HEK293T (cell line): ENCODE results near the gene IL1RAP.
"Not testable (repeated sequence)": the region's sequence is repeated elsewhere in the genome, so short reads cannot be mapped to it uniquely, and the experiment has no call there.

Source experiments
- CTCF ChIA-PET: fragments of 350-600 bp; formaldehyde crosslinking; extraction: SDS; loops from one replicate; lab custom pipeline; 2021; ENCODE audit warnings: antibody characterized with exemption, inconsistent platforms; lab: Yijun Ruan, JAX
- POLR2A ChIA-PET: fragments of 350-600 bp; formaldehyde crosslinking; extraction: SDS; loops from one replicate; lab custom pipeline; 2020; ENCODE audit warnings: antibody characterized with exemption, inconsistent platforms; lab: Yijun Ruan, JAX
- DNase-seq: peaks from one replicate; pipeline ENCODE4 v3.0.0; 2012; ENCODE audit warnings: mixed read lengths; ENCODE audit errors: extremely low spot score
- ARNT ChIP-seq: fragments of 450-650 bp; IDR thresholded peaks from 2 replicates; pipeline ENCODE4 v1.6.1; 2017; ENCODE audit warnings: mild to moderate bottlenecking
- BHLHE40 ChIP-seq: fragments of 450-650 bp; IDR thresholded peaks from 2 replicates; pipeline ENCODE4 v1.6.1; 2016; ENCODE audit warnings: mild to moderate bottlenecking, moderate library complexity, borderline replicate concordance
- CTBP1 ChIP-seq: fragments of 450-650 bp; IDR thresholded peaks from 2 replicates; pipeline ENCODE4 v1.6.1; 2016; ENCODE audit warnings: borderline replicate concordance
- ELF4 ChIP-seq: fragments of 450-650 bp; IDR thresholded peaks from 2 replicates; pipeline ENCODE4 v1.6.1; 2017; ENCODE audit warnings: antibody characterized with exemption
- FOXA1 ChIP-seq: fragments of 450-650 bp; IDR thresholded peaks from 2 replicates; pipeline ENCODE4 v1.6.1; 2016; ENCODE audit warnings: mild to moderate bottlenecking
- FOXK2 ChIP-seq: fragments of 450-650 bp; IDR thresholded peaks from 2 replicates; pipeline ENCODE4 v1.6.1; 2016; ENCODE audit warnings: mild to moderate bottlenecking
- FOXM1 ChIP-seq: fragments of 450-650 bp; IDR thresholded peaks from 2 replicates; pipeline ENCODE4 v1.6.1; 2017; ENCODE audit warnings: mild to moderate bottlenecking, borderline replicate concordance
- HDGF ChIP-seq: fragments of 450-650 bp; IDR thresholded peaks from 2 replicates; pipeline ENCODE4 v1.6.1; 2017; ENCODE audit warnings: antibody characterized with exemption, borderline replicate concordance
- L3MBTL2 ChIP-seq: fragments of 450-650 bp; conservative IDR thresholded peaks from 2 replicates; pipeline ENCODE4 v1.6.1; 2016; ENCODE audit warnings: mild to moderate bottlenecking
- LEF1 ChIP-seq: fragments of 450-650 bp; IDR thresholded peaks from 2 replicates; pipeline ENCODE4 v1.6.1; 2017; ENCODE audit warnings: mild to moderate bottlenecking, borderline replicate concordance
- NFRKB ChIP-seq: fragments of 450-650 bp; IDR thresholded peaks from 2 replicates; pipeline ENCODE4 v1.6.1; 2016; ENCODE audit warnings: mild to moderate bottlenecking, moderate library complexity
- PKNOX1 ChIP-seq: fragments of 450-650 bp; IDR thresholded peaks from 2 replicates; pipeline ENCODE4 v1.6.1; 2016
- SP1 ChIP-seq: fragments of 450-650 bp; IDR thresholded peaks from 2 replicates; pipeline ENCODE4 v1.6.1; 2017
- SUZ12 ChIP-seq: fragments of 450-650 bp; IDR thresholded peaks from 2 replicates; pipeline ENCODE4 v1.6.1; 2016; ENCODE audit warnings: mild to moderate bottlenecking
- TARDBP ChIP-seq: fragments of 450-650 bp; IDR thresholded peaks from 2 replicates; pipeline ENCODE4 v1.6.1; 2016
- ZNF384 ChIP-seq: fragments of 450-650 bp; IDR thresholded peaks from 2 replicates; pipeline ENCODE4 v1.6.1; 2016

IL1RAP gene

DNA sequence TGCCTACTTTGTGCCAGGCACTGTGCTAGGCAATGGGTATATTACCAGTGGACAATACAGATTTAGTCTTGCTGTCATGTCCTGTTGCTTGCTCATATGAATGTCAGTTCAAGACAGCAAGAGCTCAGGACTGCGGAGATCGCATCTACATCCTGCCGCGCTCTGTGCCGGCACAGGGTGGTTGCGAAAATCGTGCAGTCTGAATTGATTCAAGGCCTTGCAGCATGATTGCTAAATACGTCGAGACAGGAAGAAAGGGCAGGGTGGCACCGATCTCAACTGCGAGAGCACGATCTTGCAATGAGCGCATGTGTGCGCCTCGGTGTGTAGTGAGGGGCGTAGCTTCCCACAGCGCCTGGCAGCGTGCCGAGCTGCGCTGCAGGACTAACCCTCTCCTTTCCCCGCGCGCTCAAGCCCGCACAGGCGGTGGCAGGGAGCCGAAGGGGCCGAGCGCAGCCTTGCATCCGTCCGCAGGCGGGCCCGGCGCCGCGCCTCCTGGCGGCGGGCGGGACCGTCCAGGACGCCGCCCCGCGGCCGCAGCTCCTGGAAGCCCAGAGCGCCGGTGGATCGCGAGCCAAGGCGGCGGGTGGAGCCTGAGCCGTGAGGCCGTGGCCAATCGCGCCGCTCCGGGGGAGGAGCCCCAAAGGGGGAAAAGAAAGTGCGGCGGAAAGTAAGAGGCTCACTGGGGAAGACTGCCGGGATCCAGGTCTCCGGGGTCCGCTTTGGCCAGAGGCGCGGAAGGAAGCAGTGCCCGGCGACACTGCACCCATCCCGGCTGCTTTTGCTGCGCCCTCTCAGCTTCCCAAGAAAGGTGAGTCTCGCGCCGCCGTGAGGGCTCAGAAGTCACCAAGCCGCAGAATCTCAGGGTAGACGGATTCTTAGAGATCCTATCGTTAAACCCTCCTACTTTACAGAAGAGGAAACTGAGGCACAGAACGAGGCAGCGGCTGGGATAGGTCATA, at the start of gene IL1RAP:
Gene IL1RAP, plus strand, starts transcription at position 677 of the 962 bp plus-strand sequence. CDS start 50,205 bp downstream, outside the sequence.
- peak; percentile 77 for DNase-seq
- TF ChIP-seq L3MBTL2 (peak; percentile 46; the same call in 1 of the 2 replicates), SP1 (no peak)
- ChIA-PET CTCF (interaction anchor here (1.2 kb wide), 1 partner anchor 22 kb away, joined by 3 read pairs; no protein-coding TSS in a partner anchor), POLR2A (no interaction called here)

DNA sequence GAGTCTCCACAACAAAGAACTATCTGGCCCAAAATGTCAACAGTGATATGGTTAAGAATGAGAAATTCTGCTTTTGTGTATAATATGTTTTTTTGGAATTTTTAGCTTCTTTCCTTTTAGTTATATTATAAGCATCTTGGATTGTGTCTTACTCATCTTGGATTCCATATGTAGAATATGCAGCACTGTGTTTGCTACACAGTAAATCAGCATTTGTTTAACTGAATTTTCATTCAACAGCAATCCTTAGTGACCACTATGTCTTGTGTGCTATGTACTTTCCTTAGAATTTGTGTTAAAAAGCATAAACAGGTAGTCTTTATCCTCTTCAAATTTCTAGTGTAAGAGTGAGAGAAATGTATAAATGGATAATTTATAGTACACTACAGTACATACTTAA, 46.0 kb upstream of the IL1RAP start:
- DNase-seq: no peak
- ChIA-PET CTCF (no interaction called here), POLR2A (no interaction called here)
- TF ChIP-seq SP1 (no peak), LEF1 (no peak), PKNOX1 (no peak), NFRKB (no peak), FOXK2 (no peak), TARDBP (no peak), ZNF384 (no peak), BHLHE40 (no peak), FOXA1 (no peak), SUZ12 (no peak)

DNA sequence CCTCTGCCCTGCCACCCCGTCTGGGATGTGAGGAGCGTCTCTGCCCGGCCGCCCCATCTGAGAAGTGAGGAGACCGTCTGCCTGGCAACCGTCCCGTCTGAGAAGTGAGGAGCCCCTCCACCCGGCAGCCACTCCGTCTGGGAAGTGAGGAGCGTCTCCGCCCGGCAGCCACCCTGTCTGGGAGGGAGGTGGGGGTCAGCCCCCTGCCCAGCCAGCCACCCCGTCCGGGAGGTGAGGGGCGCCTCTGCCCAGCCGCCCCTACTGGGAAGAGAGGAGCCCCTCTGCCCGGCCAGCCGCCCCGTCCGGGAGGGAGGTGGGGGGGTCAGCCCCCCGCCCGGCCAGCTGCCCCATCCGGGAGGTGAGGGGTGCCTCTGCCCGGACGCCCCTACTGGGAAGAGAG, 40.6 kb upstream of the IL1RAP start:
- DNase-seq, POLR2A ChIA-PET, CTCF ChIA-PET: not testable (repeated sequence)

DNA sequence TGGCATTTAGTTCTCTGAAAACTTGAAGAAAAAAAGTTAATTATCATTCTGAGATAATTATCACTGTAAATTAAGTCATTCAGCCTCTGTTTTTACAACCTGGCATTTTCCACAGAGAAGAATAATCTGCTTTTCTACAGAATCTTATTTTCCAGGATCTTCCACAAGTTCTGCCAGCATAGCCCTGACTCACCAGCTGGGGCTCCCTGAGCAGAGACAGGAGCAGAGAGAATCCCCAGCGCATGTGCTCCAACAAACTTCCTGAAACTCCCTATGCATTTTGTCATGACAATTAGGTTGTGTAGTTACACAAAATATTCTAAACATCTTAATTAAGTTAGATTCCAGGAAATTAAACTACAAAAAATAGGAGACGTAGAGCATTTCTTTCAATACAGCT, 32.1 kb upstream of the IL1RAP start:
- ChIA-PET CTCF (no interaction called here), POLR2A (no interaction called here)

DNA sequence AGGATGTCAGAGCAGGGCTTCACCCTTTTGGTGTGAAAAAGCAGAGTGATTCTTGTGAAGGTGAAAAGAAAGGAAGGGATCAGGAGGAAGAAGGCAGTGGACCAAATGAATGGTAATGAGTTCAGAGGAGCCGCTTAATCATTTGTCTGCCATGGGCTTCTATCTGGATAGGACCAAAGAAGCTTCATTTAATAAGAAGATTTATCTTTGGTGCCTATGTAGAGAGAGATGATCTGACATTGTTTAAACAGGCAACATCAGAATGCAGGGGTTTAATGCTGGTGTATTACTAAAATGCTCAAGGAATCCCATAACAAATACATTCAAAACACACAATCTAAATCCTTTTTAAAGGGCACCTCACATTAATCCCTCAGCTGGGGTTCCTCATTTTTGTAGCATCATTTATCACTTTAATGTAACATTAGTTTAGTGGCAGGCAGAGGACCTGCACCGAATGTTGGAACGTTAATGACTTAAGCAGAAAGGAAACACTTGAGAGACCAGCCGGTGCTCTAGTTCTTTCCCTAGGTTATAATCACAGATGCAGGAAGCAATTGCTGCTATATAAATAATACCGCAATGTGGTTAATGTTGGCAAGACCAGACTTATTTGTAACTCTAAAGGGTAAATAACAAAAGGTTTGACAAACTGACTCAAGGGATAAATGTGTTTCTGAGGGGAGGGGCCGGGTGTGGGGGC, 27.9 kb upstream of the IL1RAP start:
- TF ChIP-seq SP1 (no peak), CTBP1 (no peak), FOXK2 (no peak), ELF4 (no peak), L3MBTL2 (no peak), ZNF384 (no peak), PKNOX1 (no peak), SUZ12 (no peak), LEF1 (no peak), ARNT (no peak), FOXA1 (no peak), HDGF (no peak), TARDBP (no peak), NFRKB (no peak), FOXM1 (no peak), BHLHE40 (no peak)
- ChIA-PET POLR2A (no interaction called here), CTCF (no interaction called here)
- DNase-seq: no peak

More for the DNA sequence above, 32.1 kb upstream of the IL1RAP start:
- no peak for DNase-seq
- no peak for TF ChIP-seq FOXA1
- TF ChIP-seq HDGF: no peak
- no peak for TF ChIP-seq SP1
- TF ChIP-seq ZNF384: no peak
- TF ChIP-seq CTBP1: no peak

DNA sequence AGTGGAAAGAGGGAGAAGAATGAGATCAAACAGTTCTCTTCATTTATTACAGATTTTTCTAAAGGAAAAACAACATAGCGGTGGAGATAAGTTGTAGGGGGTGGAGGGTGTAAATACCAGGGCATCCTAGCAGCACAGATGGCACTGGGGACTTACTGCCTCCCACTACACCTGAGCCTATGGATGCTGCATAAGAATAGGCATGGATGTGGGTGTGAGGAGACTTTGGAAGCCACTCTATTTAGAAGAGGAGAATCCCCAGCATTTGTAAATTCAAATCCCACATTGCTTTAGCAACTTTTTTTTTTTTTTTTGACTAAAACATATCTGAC, 27.4 kb upstream of the IL1RAP start:
- TF ChIP-seq SP1 (no peak), SUZ12 (no peak), PKNOX1 (no peak), TARDBP (no peak), FOXK2 (no peak)
- ChIA-PET CTCF (no interaction called here), POLR2A (no interaction called here)
- DNase-seq: no peak
